ENCODE results near the gene YARS1. TPM values are rescaled to one million over a fixed set of nuclear protein-coding genes. Genes with fewer than 3 reads are reported as not detected.

YARS1 gene
- total and polyA plus RNA-seq, 2 of the 4 experiments (the other 2 are of a cell fraction): 100 to 166 TPM

GRCh38 chr1:32813941-32814739 is 3.0 kb downstream of the YARS1 start:
- Histone ChIP-seq H2AK5ac (ENCODE audit: low read depth, low read length) (no peak overlapping the region), H2AK9ac (replicated peaks; ENCODE audit: low read depth, low read length, poor library complexity) (no peak overlapping the region), H3K56ac (ENCODE audit: extremely low read depth, insufficient read depth, low read length) (no peak overlapping the region), H3K36me3 (ENCODE audit: control insufficient read depth, insufficient read depth, low read length) (peaks cover 16% of the 10 kb centered on the region), H3K9me3 (ENCODE audit: control insufficient read depth, insufficient read depth, low read length) (no peaks in the 10 kb centered on the region), H3K27ac (ENCODE audit: insufficient read depth, low read length) (no peak overlapping the region), H3K79me1 (ENCODE audit: low read depth in 1 of 2, low read length in 2 of 2) (peaks cover 27 to 76% of the 10 kb centered on the region in 2 experiments; a peak in 3 of 4 replicates), H3K4ac (ENCODE audit: low read depth, low read length) (no peak overlapping the region), H3K4me3 (ENCODE audit: insufficient read depth, low read depth, low read length) (no peak overlapping the region), H3K4me1 (ENCODE audit: control insufficient read depth, insufficient read depth, low read length) (peaks cover 11% of the 10 kb centered on the region), H3K9me1 (ENCODE audit: insufficient read depth, low read length) (peaks cover 14% of the 10 kb centered on the region), H2AFZ (replicated peaks; ENCODE audit: low read length, poor library complexity) (no peak overlapping the region), H3K23ac (ENCODE audit: low read depth, low read length) (no peak overlapping the region), H3K9ac (ENCODE audit: low read depth, low read length) (no peak overlapping the region), H4K5ac (ENCODE audit: low read depth, low read length) (no peak overlapping the region), H4K8ac (ENCODE audit: low read depth in 2 of 2, low read length in 2 of 2) (no peak overlapping the region), H2BK5ac (ENCODE audit: low read depth, low read length, poor library complexity, severe bottlenecking) (no peak overlapping the region), H2BK15ac (ENCODE audit: low read depth, low read length) (no peak overlapping the region), H3K27me3 (ENCODE audit: control insufficient read depth, insufficient read depth, low read length) (no peaks in the 10 kb centered on the region), H4K91ac (ENCODE audit: insufficient read depth, low read depth, low read length) (no peak overlapping the region), H2BK20ac (ENCODE audit: low read depth, low read length) (no peak overlapping the region), H3K14ac (replicated peaks; ENCODE audit: low read depth, low read length) (no peak overlapping the region), H4K20me1 (ENCODE audit: insufficient read depth, low read length) (peaks cover 49% of the 10 kb centered on the region), H3K18ac (ENCODE audit: low read depth, low read length) (no peak overlapping the region), H2BK120ac (ENCODE audit: low read depth, low read length) (no peak overlapping the region), H3K4me2 (ENCODE audit: low read depth, low read length) (no peak overlapping the region)
- intact Hi-C loops (cut with micrococcal nuclease) (loop anchor here (2.0 kb wide), 1 partner anchor 15 kb away; no protein-coding TSS in a partner anchor), dilution Hi-C loops (cut with HindIII; ENCODE audit: low sequenced_read_pairs, unreplicated experiment) (no loop called here), in situ Hi-C loops (cut with MboI; ENCODE audit: low sequenced_read_pairs) (no loop called here)
- no peak for TF ChIP-seq MXI1 (IDR thresholded peaks at IDR 0.05; ENCODE audit: borderline replicate concordance, low read depth, low read length)
- TF ChIP-seq CEBPB (IDR thresholded peaks at IDR 0.05; ENCODE audit: low read depth, low read length): peak; percentile 69
- no peak for TF ChIP-seq NFE2L2 (IDR thresholded peaks at IDR 0.05; ENCODE audit: low read depth, low read length)
- TF ChIP-seq MAFK (IDR thresholded peaks at IDR 0.05; ENCODE audit: low read depth, low read length): no peak
- TF ChIP-seq CTCF (conservative IDR thresholded peaks at IDR 0.05; ENCODE audit: low read depth, low read length): no peak
- no peak for TF ChIP-seq RAD21 (IDR thresholded peaks at IDR 0.05; ENCODE audit: low read length)
- WGBS, 2 experiments (ENCODE audit: extremely low coverage in 2 of 2, insufficient read length in 1 of 2): 78 to 100% methylated on average over 1 to 4 of the region's 11 CpGs
- no TSS peak for BruUV-seq (replicated peaks)
- peak; percentile 37 for DNase-seq
- CTCF ChIA-PET: no interaction called here
- ATAC-seq (ENCODE audit: low read depth): no peak
- POLR2A ChIA-PET (ENCODE audit: unreplicated experiment): no interaction called here
